ENCODE data around the gene EEF1E1. TPM values are rescaled to one million over a fixed set of nuclear protein-coding genes. Genes with fewer than 3 reads are reported as not detected.

EEF1E1 gene
- polyA plus RNA-seq, 1 donor from 2014 or later, result 113 TPM

- no peak for TF ChIP-seq SMC3 (conservative IDR thresholded peaks at IDR 0.05; ENCODE audit: poor library complexity)
- H3K36me3 ChIP-seq (ENCODE audit: insufficient read depth, low read length), result no peaks in the 10 kb centered on the region
- H3K9me3 ChIP-seq (ENCODE audit: low read length), result no peaks in the 10 kb centered on the region
- H3K9me2 ChIP-seq (ENCODE audit: insufficient read depth, low read length), result no peaks in the 10 kb centered on the region
- no peak overlapping the region for H3K4me2 ChIP-seq (ENCODE audit: low read length)
- no peak overlapping the region for H3K27ac ChIP-seq (ENCODE audit: low read length)
- no peaks in the 10 kb centered on the region for H3K27me3 ChIP-seq (ENCODE audit: insufficient read depth, low read depth, low read length)
- no peak overlapping the region for H2AFZ ChIP-seq (ENCODE audit: low read depth, low read length)
- no peak overlapping the region for H3K4me3 ChIP-seq (ENCODE audit: low read length)
- H3K9ac ChIP-seq (ENCODE audit: low read length), result no peak overlapping the region
- H3F3A ChIP-seq (ENCODE audit: insufficient read depth, low read length, poor library complexity, severe bottlenecking), result no peaks in the 10 kb centered on the region
- no peaks in the 10 kb centered on the region for H4K20me1 ChIP-seq (ENCODE audit: insufficient read depth)
- no peaks in the 10 kb centered on the region for H3K79me2 ChIP-seq (replicated peaks; ENCODE audit: insufficient read depth, low read length)
These were observed 28.6 kb downstream of the EEF1E1 start for GRCh38 chr6:8073758-8074157.

GRCh38 chr6:8070718-8071117 is 31.6 kb downstream of the EEF1E1 start:
- Histone ChIP-seq H3K9ac (ENCODE audit: low read length) (no peak overlapping the region), H3K27ac (ENCODE audit: low read length) (no peak overlapping the region), H4K20me1 (ENCODE audit: insufficient read depth) (no peaks in the 10 kb centered on the region), H3F3A (ENCODE audit: insufficient read depth, low read length, poor library complexity, severe bottlenecking) (no peaks in the 10 kb centered on the region), H3K36me3 (ENCODE audit: insufficient read depth, low read length) (no peaks in the 10 kb centered on the region), H3K4me3 (ENCODE audit: low read length) (no peak overlapping the region), H3K27me3 (ENCODE audit: insufficient read depth, low read depth, low read length) (no peaks in the 10 kb centered on the region), H2AFZ (ENCODE audit: low read depth, low read length) (no peak overlapping the region), H3K9me2 (ENCODE audit: insufficient read depth, low read length) (no peaks in the 10 kb centered on the region), H3K4me2 (ENCODE audit: low read length) (no peak overlapping the region), H3K79me2 (replicated peaks; ENCODE audit: insufficient read depth, low read length) (no peaks in the 10 kb centered on the region), H3K9me3 (ENCODE audit: low read length) (no peaks in the 10 kb centered on the region)
- TF ChIP-seq EZH2 (IDR thresholded peaks at IDR 0.05; ENCODE audit: borderline replicate concordance, insufficient read depth, low read length, poor library complexity, severe bottlenecking) (no peak), REST (IDR thresholded peaks at IDR 0.05; ENCODE audit: borderline replicate concordance) (no peak), TAF1 (IDR thresholded peaks at IDR 0.05; ENCODE audit: low read depth) (no peak), MXI1 (conservative IDR thresholded peaks at IDR 0.05; ENCODE audit: poor library complexity, severe bottlenecking) (no peak), SMC3 (conservative IDR thresholded peaks at IDR 0.05; ENCODE audit: poor library complexity) (no peak)

- no peak overlapping the region for H3K9ac ChIP-seq (ENCODE audit: low read length)
- H3K9me3 ChIP-seq (ENCODE audit: low read length), result no peaks in the 10 kb centered on the region
- H3K79me2 ChIP-seq (replicated peaks; ENCODE audit: insufficient read depth, low read length), result no peaks in the 10 kb centered on the region
- H4K20me1 ChIP-seq (ENCODE audit: insufficient read depth), result no peaks in the 10 kb centered on the region
- no peaks in the 10 kb centered on the region for H3F3A ChIP-seq (ENCODE audit: insufficient read depth, low read length, poor library complexity, severe bottlenecking)
- H3K36me3 ChIP-seq (ENCODE audit: insufficient read depth, low read length), result no peaks in the 10 kb centered on the region
- no peaks in the 10 kb centered on the region for H3K27me3 ChIP-seq (ENCODE audit: insufficient read depth, low read depth, low read length)
- no peak overlapping the region for H3K4me3 ChIP-seq (ENCODE audit: low read length)
- H2AFZ ChIP-seq (ENCODE audit: low read depth, low read length), result no peak overlapping the region
- no peaks in the 10 kb centered on the region for H3K9me2 ChIP-seq (ENCODE audit: insufficient read depth, low read length)
- TF ChIP-seq POLR2AphosphoS5 (IDR thresholded peaks at IDR 0.05) (no peak), EP300 (conservative IDR thresholded peaks at IDR 0.05; ENCODE audit: poor library complexity, severe bottlenecking) (no peak), EZH2 (IDR thresholded peaks at IDR 0.05; ENCODE audit: borderline replicate concordance, insufficient read depth, low read length, poor library complexity, severe bottlenecking) (no peak), TAF1 (IDR thresholded peaks at IDR 0.05; ENCODE audit: low read depth) (no peak), REST (IDR thresholded peaks at IDR 0.05; ENCODE audit: borderline replicate concordance) (no peak), MXI1 (conservative IDR thresholded peaks at IDR 0.05; ENCODE audit: poor library complexity, severe bottlenecking) (no peak), RAD21 (conservative IDR thresholded peaks at IDR 0.05) (no peak), CTCF (IDR thresholded peaks at IDR 0.05; ENCODE audit: poor library complexity, severe bottlenecking) (no peak), SMC3 (conservative IDR thresholded peaks at IDR 0.05; ENCODE audit: poor library complexity) (no peak)
- H3K27ac ChIP-seq (ENCODE audit: low read length), result no peak overlapping the region
- no peak overlapping the region for H3K4me2 ChIP-seq (ENCODE audit: low read length)
These were observed 32.6 kb downstream of the EEF1E1 start for GRCh38 chr6:8069631-8070284.
